WTC11 (cell line): Measurements from ENCODE around the gene C2CD2. TPM values are rescaled to one million over a fixed set of nuclear protein-coding genes. Genes with fewer than 3 reads are reported as not detected.

Experiments
- ATAC-seq: fragments of 200-7000 bp; cut with Tn5 transposase; 2 replicates; pipeline ENCODE4 v1.10.0; 2021; ENCODE audit warnings: mild to moderate bottlenecking, moderate library complexity
- CTCF ChIA-PET: fragments of 300-600 bp; sonication (Branson Sonifier 250); formaldehyde crosslinking; loops from one replicate; lab custom pipeline; 2021; ENCODE audit warnings: antibody characterized with exemption; lab: Charles Lee
- POLR2A ChIA-PET: fragments of 350-600 bp; sonication (Branson Sonifier 250); formaldehyde crosslinking; loops from one replicate; lab custom pipeline; 2021; ENCODE audit warnings: antibody characterized with exemption; lab: Charles Lee
- DNase-seq: peaks from one replicate; pipeline ENCODE4 v3.0.0; 2021; ENCODE audit warnings: low spot score
- H3K27ac Mint-ChIP-seq: 2 replicates; pipeline ENCODE4 v1.8.0; 2021; ENCODE audit warnings: mixed read lengths
- H3K27me3 Mint-ChIP-seq: 2 replicates; pipeline ENCODE4 v1.8.0; 2021; ENCODE audit warnings: low read depth, mild to moderate bottlenecking, moderate library complexity, mixed read lengths
- H3K36me3 Mint-ChIP-seq: 2 replicates; pipeline ENCODE4 v1.8.0; 2021; ENCODE audit warnings: mixed read lengths
- H3K4me1 Mint-ChIP-seq: 2 replicates; pipeline ENCODE4 v1.8.0; 2022; ENCODE audit warnings: mixed read lengths
- H3K4me3 Mint-ChIP-seq: 2 replicates; pipeline ENCODE4 v1.8.0; 2021; ENCODE audit warnings: mild to moderate bottlenecking, moderate library complexity, mixed read lengths
- H3K9me3 Mint-ChIP-seq: 2 replicates; pipeline ENCODE4 v1.8.0; 2021; ENCODE audit warnings: mixed read lengths
- ATF1 ChIP-seq: sonication (generic); formaldehyde crosslinking; IDR thresholded peaks from 2 replicates; pipeline ENCODE4 v1.8.1; 2023; ENCODE audit warnings: mild to moderate bottlenecking, moderate library complexity, missing genetic modification reagents
- CBFB ChIP-seq: sonication (generic); formaldehyde crosslinking; IDR thresholded peaks from 2 replicates; pipeline ENCODE4 v1.8.1; 2022; ENCODE audit warnings: mild to moderate bottlenecking, low read depth, missing genetic modification reagents
- ELF4 ChIP-seq: sonication (generic); formaldehyde crosslinking; IDR thresholded peaks from 2 replicates; pipeline ENCODE4 v1.8.1; 2022; ENCODE audit warnings: low read depth, mild to moderate bottlenecking, moderate library complexity, missing genetic modification reagents
- EMX1 ChIP-seq: fragments of 250-450 bp; sonication (Bioruptor Pico); IDR thresholded peaks from 2 replicates; pipeline ENCODE4 v1.8.0; 2021; ENCODE audit warnings: mild to moderate bottlenecking
- ETV6 ChIP-seq: sonication (generic); formaldehyde crosslinking; IDR thresholded peaks from 2 replicates; pipeline ENCODE4 v1.8.1; 2022; ENCODE audit warnings: mild to moderate bottlenecking, missing genetic modification reagents
- KAT7 ChIP-seq: sonication (generic); formaldehyde crosslinking; IDR thresholded peaks from 2 replicates; pipeline ENCODE4 v1.8.1; 2023; ENCODE audit warnings: missing genetic modification reagents, mild to moderate bottlenecking, borderline replicate concordance
- MXD4 ChIP-seq: fragments of 250-450 bp; sonication (Bioruptor Pico); IDR thresholded peaks from 2 replicates; pipeline ENCODE4 v1.8.0; 2021; ENCODE audit warnings: mild to moderate bottlenecking, moderate library complexity, borderline replicate concordance
- MYBL2 ChIP-seq: sonication (generic); formaldehyde crosslinking; IDR thresholded peaks from 2 replicates; pipeline ENCODE4 v1.8.1; 2023; ENCODE audit warnings: mild to moderate bottlenecking, moderate library complexity, missing genetic modification reagents
- NFYB ChIP-seq: sonication (generic); formaldehyde crosslinking; conservative IDR thresholded peaks from 2 replicates; pipeline ENCODE4 v1.8.0; 2022; ENCODE audit warnings: low read depth, missing genetic modification reagents
- SOX15 ChIP-seq: fragments of 250-450 bp; sonication (Bioruptor Pico); IDR thresholded peaks from 2 replicates; pipeline ENCODE4 v1.9.0; 2021; ENCODE audit warnings: mild to moderate bottlenecking
- ZBTB21 ChIP-seq: sonication (generic); formaldehyde crosslinking; IDR thresholded peaks from 2 replicates; pipeline ENCODE4 v1.8.1; 2023; ENCODE audit warnings: mild to moderate bottlenecking, missing genetic modification reagents, borderline replicate concordance
- ZNF121 ChIP-seq: sonication (generic); formaldehyde crosslinking; IDR thresholded peaks from 2 replicates; pipeline ENCODE4 v1.8.0; 2023; ENCODE audit warnings: missing genetic modification reagents
- ZNF219 ChIP-seq: sonication (generic); formaldehyde crosslinking; IDR thresholded peaks from 2 replicates; pipeline ENCODE4 v1.8.0; 2023; ENCODE audit warnings: missing genetic modification reagents, mild to moderate bottlenecking, borderline replicate concordance
- ZNF232 ChIP-seq: sonication (generic); formaldehyde crosslinking; IDR thresholded peaks from 2 replicates; pipeline ENCODE4 v1.8.0; 2022; ENCODE audit warnings: mild to moderate bottlenecking, missing genetic modification reagents
- total RNA-seq: library from RNA; stranded (reverse); gene quantifications from 3 replicates; pipeline ENCODE4 v1.2.3, GENCODE V29; 2021
- TF ChIP-seq, protein P1 (sequence below): fragments of 250-450 bp; sonication (Bioruptor Pico); IDR thresholded peaks from 2 replicates; pipeline ENCODE4 v1.9.0; 2021; ENCODE audit warnings: mild to moderate bottlenecking
- TF ChIP-seq, protein P2 (sequence below): sonication (generic); formaldehyde crosslinking; IDR thresholded peaks from 2 replicates; pipeline ENCODE4 v1.8.1; 2022; ENCODE audit warnings: low read depth, missing genetic modification reagents, borderline replicate concordance
- TF ChIP-seq, protein P3 (sequence below): sonication (generic); formaldehyde crosslinking; IDR thresholded peaks from 2 replicates; pipeline ENCODE4 v1.8.1; 2022; ENCODE audit warnings: missing genetic modification reagents, borderline replicate concordance
- TF ChIP-seq, protein P4 (sequence below): sonication (generic); formaldehyde crosslinking; IDR thresholded peaks from 2 replicates; pipeline ENCODE4 v1.8.1; 2022; ENCODE audit warnings: mild to moderate bottlenecking, moderate library complexity, missing genetic modification reagents
- TF ChIP-seq, protein P5 (sequence below): sonication (generic); formaldehyde crosslinking; IDR thresholded peaks from 2 replicates; pipeline ENCODE4 v1.8.1; 2023; ENCODE audit warnings: mild to moderate bottlenecking, missing genetic modification reagents
- TF ChIP-seq, protein P6 (sequence below): sonication (generic); formaldehyde crosslinking; IDR thresholded peaks from 2 replicates; pipeline ENCODE4 v1.8.1; 2023; ENCODE audit warnings: mild to moderate bottlenecking, missing genetic modification reagents, borderline replicate concordance
- TF ChIP-seq, protein P7 (sequence below): fragments of 200-600 bp; IDR thresholded peaks from 2 replicates; pipeline ENCODE4 v1.8.0; 2022; ENCODE audit warnings: antibody characterized with exemption

Gene C2CD2
- total RNA-seq, 1 experiment from 2014 or later, result 11.2 TPM

DNA sequence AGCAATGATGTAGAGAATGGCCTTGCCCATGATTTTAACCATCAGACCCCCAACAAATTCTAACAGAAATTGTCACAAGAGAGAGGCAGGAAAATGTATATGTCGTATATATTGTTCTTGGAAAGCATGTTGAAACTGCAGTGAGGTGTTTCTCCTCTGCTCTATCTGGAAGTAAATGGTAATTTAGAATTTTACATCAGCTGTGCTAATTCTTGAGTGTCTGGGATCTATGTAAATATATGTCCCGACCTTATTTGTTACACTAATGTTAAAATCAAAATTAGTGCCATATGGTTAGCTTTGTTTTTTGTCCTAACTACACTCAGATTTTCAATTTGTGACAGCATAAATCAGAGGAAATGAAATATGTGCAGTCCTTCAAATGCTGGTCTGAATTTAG lies 35.9 kb upstream of the C2CD2 start:
- H3K36me3 Mint-ChIP-seq, result peaks cover 38% of the 10 kb centered on the region
- CTCF ChIA-PET, result no interaction called here
- peaks cover 1% of the 10 kb centered on the region for H3K9me3 Mint-ChIP-seq
- no peak for TF ChIP-seq MYBL2
- no peak for TF ChIP-seq EMX1 (CRISPR knock-in tag)
- no peak for TF ChIP-seq MXD4 (CRISPR knock-in tag)
- no peak for TF ChIP-seq ZNF121
- TF ChIP-seq ETV6, result no peak
- TF ChIP-seq ZNF219 (CRISPR knock-in tag), result no peak
- no peak for TF ChIP-seq ELF4 (CRISPR knock-in tag)
- TF ChIP-seq, protein P1, sequence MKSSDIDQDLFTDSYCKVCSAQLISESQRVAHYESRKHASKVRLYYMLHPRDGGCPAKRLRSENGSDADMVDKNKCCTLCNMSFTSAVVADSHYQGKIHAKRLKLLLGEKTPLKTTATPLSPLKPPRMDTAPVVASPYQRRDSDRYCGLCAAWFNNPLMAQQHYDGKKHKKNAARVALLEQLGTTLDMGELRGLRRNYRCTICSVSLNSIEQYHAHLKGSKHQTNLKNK (CRISPR knock-in tag), result no peak
- TF ChIP-seq, all 79 proteins: peak for 0
- no peak for ATAC-seq
- no peak overlapping the region for H3K27ac Mint-ChIP-seq
- no peaks in the 10 kb centered on the region for H3K27me3 Mint-ChIP-seq
- no peaks in the 10 kb centered on the region for H3K4me1 Mint-ChIP-seq
- POLR2A ChIA-PET, result no interaction called here
- H3K4me3 Mint-ChIP-seq, result no peak overlapping the region
- DNase-seq, result no peak

DNA sequence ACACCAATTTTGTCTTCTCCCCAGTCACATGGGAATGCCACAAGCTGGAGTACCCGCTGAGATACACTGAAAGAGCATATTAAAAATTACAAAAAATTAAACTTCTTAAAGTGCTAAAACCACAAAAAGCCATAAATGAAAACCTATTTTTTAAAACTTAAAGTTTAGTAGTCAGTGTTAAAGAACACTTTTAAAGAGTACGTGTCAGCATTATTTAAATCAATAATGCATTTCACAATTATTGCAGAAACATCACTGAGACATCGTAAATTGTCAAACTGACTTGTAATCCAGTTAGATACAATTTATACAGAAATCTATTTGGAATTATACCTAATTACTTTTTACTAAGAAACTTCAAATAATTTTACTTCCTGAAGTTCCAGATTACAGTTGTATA lies 33.5 kb upstream of the C2CD2 start:
- Mint-ChIP-seq H3K27ac (no peak overlapping the region), H3K9me3 (no peaks in the 10 kb centered on the region), H3K36me3 (peaks cover 14% of the 10 kb centered on the region), H3K4me1 (no peaks in the 10 kb centered on the region), H3K27me3 (no peaks in the 10 kb centered on the region), H3K4me3 (no peak overlapping the region)
- ChIA-PET POLR2A (no interaction called here), CTCF (no interaction called here)
- ATAC-seq, result no peak
- TF ChIP-seq, protein P2, sequence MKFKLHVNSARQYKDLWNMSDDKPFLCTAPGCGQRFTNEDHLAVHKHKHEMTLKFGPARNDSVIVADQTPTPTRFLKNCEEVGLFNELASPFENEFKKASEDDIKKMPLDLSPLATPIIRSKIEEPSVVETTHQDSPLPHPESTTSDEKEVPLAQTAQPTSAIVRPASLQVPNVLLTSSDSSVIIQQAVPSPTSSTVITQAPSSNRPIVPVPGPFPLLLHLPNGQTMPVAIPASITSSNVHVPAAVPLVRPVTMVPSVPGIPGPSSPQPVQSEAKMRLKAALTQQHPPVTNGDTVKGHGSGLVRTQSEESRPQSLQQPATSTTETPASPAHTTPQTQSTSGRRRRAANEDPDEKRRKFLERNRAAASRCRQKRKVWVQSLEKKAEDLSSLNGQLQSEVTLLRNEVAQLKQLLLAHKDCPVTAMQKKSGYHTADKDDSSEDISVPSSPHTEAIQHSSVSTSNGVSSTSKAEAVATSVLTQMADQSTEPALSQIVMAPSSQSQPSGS (CRISPR knock-in tag), result no peak
- TF ChIP-seq, protein P3, sequence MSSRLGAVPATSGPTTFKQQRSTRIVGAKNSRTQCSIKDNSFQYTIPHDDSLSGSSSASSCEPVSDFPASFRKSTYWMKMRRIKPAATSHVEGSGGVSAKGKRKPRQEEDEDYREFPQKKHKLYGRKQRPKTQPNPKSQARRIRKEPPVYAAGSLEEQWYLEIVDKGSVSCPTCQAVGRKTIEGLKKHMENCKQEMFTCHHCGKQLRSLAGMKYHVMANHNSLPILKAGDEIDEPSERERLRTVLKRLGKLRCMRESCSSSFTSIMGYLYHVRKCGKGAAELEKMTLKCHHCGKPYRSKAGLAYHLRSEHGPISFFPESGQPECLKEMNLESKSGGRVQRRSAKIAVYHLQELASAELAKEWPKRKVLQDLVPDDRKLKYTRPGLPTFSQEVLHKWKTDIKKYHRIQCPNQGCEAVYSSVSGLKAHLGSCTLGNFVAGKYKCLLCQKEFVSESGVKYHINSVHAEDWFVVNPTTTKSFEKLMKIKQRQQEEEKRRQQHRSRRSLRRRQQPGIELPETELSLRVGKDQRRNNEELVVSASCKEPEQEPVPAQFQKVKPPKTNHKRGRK, result no peak
- TF ChIP-seq, protein P4, sequence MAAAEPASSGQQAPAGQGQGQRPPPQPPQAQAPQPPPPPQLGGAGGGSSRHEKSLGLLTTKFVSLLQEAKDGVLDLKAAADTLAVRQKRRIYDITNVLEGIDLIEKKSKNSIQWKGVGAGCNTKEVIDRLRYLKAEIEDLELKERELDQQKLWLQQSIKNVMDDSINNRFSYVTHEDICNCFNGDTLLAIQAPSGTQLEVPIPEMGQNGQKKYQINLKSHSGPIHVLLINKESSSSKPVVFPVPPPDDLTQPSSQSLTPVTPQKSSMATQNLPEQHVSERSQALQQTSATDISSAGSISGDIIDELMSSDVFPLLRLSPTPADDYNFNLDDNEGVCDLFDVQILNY (CRISPR knock-in tag), result no peak
- DNase-seq, result no peak

DNA sequence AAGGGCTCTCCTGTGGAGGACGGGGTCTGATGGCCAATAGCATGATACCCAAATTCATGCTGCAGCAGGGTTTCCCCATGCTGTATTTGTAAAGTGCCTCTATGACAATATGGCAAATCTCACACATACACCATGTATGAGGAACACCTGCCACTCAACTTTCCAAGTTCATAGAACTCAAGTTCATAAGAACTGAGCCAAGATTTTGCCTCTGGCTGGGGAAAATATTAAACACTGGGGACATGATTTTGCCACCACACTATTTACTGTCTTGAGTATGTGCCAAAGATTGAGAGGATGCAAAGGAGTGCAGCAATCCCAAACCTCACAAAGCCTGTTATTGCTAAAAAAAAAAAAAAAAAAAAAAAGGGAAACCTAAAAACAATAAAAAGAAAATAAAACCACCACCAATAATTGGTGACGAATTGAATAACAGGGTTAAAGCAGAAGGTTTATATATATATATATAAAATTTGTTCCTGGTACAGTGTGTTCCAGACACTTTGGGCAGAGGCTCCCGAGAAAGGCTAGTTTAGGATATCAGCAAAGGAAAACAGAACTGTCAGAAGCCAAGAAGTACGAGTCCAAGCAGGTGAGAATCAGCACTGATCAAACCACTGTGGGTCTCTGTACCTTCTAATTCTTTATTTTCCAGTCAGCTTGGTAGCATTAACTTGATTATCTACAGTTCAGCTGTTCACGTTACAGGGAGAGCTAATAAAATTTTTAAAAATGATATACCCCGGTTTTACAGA lies 32.0 kb upstream of the C2CD2 start:
- DNase-seq (no peak), ATAC-seq (no peak)
- no peak overlapping the region for H3K27ac Mint-ChIP-seq
- ChIA-PET CTCF (no interaction called here), POLR2A (no interaction called here)
- peaks cover 2% of the 10 kb centered on the region for H3K36me3 Mint-ChIP-seq
- H3K9me3 Mint-ChIP-seq, result no peaks in the 10 kb centered on the region
- H3K4me1 Mint-ChIP-seq, result no peaks in the 10 kb centered on the region
- H3K27me3 Mint-ChIP-seq, result no peaks in the 10 kb centered on the region
- H3K4me3 Mint-ChIP-seq, result no peak overlapping the region
- TF ChIP-seq ZBTB21 (CRISPR knock-in tag), result no peak
- TF ChIP-seq, protein P5, sequence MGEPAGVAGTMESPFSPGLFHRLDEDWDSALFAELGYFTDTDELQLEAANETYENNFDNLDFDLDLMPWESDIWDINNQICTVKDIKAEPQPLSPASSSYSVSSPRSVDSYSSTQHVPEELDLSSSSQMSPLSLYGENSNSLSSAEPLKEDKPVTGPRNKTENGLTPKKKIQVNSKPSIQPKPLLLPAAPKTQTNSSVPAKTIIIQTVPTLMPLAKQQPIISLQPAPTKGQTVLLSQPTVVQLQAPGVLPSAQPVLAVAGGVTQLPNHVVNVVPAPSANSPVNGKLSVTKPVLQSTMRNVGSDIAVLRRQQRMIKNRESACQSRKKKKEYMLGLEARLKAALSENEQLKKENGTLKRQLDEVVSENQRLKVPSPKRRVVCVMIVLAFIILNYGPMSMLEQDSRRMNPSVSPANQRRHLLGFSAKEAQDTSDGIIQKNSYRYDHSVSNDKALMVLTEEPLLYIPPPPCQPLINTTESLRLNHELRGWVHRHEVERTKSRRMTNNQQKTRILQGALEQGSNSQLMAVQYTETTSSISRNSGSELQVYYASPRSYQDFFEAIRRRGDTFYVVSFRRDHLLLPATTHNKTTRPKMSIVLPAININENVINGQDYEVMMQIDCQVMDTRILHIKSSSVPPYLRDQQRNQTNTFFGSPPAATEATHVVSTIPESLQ (CRISPR knock-in tag), result no peak
- no peak for TF ChIP-seq NFYB (CRISPR knock-in tag)
- TF ChIP-seq KAT7 (CRISPR knock-in tag), result no peak
- no peak for TF ChIP-seq SOX15 (CRISPR knock-in tag)
- TF ChIP-seq ATF1 (CRISPR knock-in tag), result no peak
- TF ChIP-seq, protein P6, sequence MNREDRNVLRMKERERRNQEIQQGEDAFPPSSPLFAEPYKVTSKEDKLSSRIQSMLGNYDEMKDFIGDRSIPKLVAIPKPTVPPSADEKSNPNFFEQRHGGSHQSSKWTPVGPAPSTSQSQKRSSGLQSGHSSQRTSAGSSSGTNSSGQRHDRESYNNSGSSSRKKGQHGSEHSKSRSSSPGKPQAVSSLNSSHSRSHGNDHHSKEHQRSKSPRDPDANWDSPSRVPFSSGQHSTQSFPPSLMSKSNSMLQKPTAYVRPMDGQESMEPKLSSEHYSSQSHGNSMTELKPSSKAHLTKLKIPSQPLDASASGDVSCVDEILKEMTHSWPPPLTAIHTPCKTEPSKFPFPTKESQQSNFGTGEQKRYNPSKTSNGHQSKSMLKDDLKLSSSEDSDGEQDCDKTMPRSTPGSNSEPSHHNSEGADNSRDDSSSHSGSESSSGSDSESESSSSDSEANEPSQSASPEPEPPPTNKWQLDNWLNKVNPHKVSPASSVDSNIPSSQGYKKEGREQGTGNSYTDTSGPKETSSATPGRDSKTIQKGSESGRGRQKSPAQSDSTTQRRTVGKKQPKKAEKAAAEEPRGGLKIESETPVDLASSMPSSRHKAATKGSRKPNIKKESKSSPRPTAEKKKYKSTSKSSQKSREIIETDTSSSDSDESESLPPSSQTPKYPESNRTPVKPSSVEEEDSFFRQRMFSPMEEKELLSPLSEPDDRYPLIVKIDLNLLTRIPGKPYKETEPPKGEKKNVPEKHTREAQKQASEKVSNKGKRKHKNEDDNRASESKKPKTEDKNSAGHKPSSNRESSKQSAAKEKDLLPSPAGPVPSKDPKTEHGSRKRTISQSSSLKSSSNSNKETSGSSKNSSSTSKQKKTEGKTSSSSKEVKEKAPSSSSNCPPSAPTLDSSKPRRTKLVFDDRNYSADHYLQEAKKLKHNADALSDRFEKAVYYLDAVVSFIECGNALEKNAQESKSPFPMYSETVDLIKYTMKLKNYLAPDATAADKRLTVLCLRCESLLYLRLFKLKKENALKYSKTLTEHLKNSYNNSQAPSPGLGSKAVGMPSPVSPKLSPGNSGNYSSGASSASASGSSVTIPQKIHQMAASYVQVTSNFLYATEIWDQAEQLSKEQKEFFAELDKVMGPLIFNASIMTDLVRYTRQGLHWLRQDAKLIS (CRISPR knock-in tag), result no peak
- TF ChIP-seq, protein P7, sequence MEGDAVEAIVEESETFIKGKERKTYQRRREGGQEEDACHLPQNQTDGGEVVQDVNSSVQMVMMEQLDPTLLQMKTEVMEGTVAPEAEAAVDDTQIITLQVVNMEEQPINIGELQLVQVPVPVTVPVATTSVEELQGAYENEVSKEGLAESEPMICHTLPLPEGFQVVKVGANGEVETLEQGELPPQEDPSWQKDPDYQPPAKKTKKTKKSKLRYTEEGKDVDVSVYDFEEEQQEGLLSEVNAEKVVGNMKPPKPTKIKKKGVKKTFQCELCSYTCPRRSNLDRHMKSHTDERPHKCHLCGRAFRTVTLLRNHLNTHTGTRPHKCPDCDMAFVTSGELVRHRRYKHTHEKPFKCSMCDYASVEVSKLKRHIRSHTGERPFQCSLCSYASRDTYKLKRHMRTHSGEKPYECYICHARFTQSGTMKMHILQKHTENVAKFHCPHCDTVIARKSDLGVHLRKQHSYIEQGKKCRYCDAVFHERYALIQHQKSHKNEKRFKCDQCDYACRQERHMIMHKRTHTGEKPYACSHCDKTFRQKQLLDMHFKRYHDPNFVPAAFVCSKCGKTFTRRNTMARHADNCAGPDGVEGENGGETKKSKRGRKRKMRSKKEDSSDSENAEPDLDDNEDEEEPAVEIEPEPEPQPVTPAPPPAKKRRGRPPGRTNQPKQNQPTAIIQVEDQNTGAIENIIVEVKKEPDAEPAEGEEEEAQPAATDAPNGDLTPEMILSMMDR, result no peak
- no peak for TF ChIP-seq CBFB (CRISPR knock-in tag)
- no peak for TF ChIP-seq ZNF232 (CRISPR knock-in tag)
